Activated naive CD8-positive, alpha-beta T cell (primary cell): Measurements from ENCODE around the gene ANKRD22.
A peak's percentile ranks its signal among the peaks of the same experiment; 100 is the strongest.

ENCODE experiments used
- H3K27ac Mint-ChIP-seq: one replicate; pipeline ENCODE4 v1.8.0; 2021; ENCODE audit warnings: mixed read lengths
- H3K27me3 Mint-ChIP-seq: one replicate; pipeline ENCODE4 v1.8.0; 2021; ENCODE audit warnings: mixed read lengths
- H3K36me3 Mint-ChIP-seq: one replicate; pipeline ENCODE4 v1.8.0; 2021; ENCODE audit warnings: mixed read lengths
- H3K4me1 Mint-ChIP-seq: one replicate; pipeline ENCODE4 v1.8.0; 2021; ENCODE audit warnings: low read depth, mixed read lengths
- H3K4me3 Mint-ChIP-seq: one replicate; pipeline ENCODE4 v1.8.0; 2021; ENCODE audit warnings: mild to moderate bottlenecking, mixed read lengths
- H3K9me3 Mint-ChIP-seq: one replicate; pipeline ENCODE4 v1.8.0; 2021; ENCODE audit warnings: low read depth, mixed read lengths

The ANKRD22 gene

GRCh38 chr10:88835096-88835909 is 16.3 kb downstream of the ANKRD22 start:
- no peaks in the 10 kb centered on the region for H3K36me3 Mint-ChIP-seq
- H3K4me3 Mint-ChIP-seq = no peak overlapping the region
- no peaks in the 10 kb centered on the region for H3K9me3 Mint-ChIP-seq
- H3K4me1 Mint-ChIP-seq = peaks cover 29% of the 10 kb centered on the region
- no peak overlapping the region for H3K27ac Mint-ChIP-seq
- H3K27me3 Mint-ChIP-seq = no peaks in the 10 kb centered on the region

DNA sequence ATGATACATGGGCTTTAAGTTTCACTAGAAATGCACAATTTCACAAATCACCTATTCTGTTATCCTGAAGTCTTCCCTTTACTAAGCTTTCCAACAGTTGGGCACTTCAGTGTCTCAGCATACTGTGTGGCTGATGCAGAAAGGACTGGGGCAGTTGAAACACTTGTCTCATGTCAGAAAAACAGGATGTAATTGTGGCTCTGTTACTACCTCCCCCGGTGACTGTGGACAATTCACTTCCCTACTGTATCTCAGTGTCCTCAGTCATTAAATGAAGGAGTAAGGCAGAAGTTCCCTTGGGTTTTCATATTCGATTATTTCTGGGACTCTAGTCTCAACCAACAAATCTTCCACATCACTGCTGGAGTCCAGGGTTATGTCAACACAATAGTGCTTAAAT is 17.9 kb downstream of the ANKRD22 start:
- Mint-ChIP-seq H3K4me1 (peaks cover 33% of the 10 kb centered on the region), H3K27me3 (no peaks in the 10 kb centered on the region), H3K4me3 (no peak overlapping the region), H3K36me3 (no peaks in the 10 kb centered on the region), H3K9me3 (no peaks in the 10 kb centered on the region), H3K27ac (no peak overlapping the region)

- no peaks in the 10 kb centered on the region for H3K27me3 Mint-ChIP-seq
- peak overlapping the region; percentile 2 for H3K27ac Mint-ChIP-seq
- H3K9me3 Mint-ChIP-seq = no peaks in the 10 kb centered on the region
- peaks cover 38% of the 10 kb centered on the region for H3K4me1 Mint-ChIP-seq
- no peaks in the 10 kb centered on the region for H3K36me3 Mint-ChIP-seq
- no peak overlapping the region for H3K4me3 Mint-ChIP-seq
These were observed 18.5 kb downstream of the ANKRD22 start for GRCh38 chr10:88833156-88833555.

- H3K4me1 Mint-ChIP-seq = peaks cover 44% of the 10 kb centered on the region
These were observed 19.3 kb downstream of the ANKRD22 start for GRCh38 chr10:88832376-88832775.

DNA sequence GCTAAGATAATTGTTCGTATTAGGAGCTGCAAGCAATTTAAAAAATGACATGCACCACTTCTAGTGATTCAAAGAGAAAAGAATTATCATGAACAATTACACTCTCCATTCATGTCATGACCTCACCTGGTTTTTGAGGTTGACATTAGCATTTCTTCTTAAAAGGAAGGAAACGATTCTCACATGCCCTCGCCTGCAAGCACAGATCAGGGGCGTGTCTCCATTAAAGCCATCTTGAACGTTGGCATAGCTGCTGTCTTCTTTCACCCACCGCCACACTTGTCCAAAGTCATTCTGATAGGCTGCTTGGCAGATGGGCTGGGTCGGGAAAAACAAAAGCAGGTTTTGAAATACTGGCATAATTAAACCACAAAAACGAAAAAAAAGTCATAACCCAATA is 19.9 kb downstream of the ANKRD22 start:
- no peaks in the 10 kb centered on the region for H3K9me3 Mint-ChIP-seq
- H3K27ac Mint-ChIP-seq = peak overlapping the region; percentile 14
- peak overlapping the region; percentile 1 for H3K4me3 Mint-ChIP-seq
- peaks cover 49% of the 10 kb centered on the region for H3K4me1 Mint-ChIP-seq
- H3K36me3 Mint-ChIP-seq = no peaks in the 10 kb centered on the region
- no peaks in the 10 kb centered on the region for H3K27me3 Mint-ChIP-seq

More at GRCh38 chr10:88832376-88832775, 19.3 kb downstream of the ANKRD22 start:
- Mint-ChIP-seq H3K27me3 (no peaks in the 10 kb centered on the region), H3K36me3 (no peaks in the 10 kb centered on the region), H3K27ac (no peak overlapping the region), H3K4me3 (no peak overlapping the region), H3K9me3 (no peaks in the 10 kb centered on the region)

DNA sequence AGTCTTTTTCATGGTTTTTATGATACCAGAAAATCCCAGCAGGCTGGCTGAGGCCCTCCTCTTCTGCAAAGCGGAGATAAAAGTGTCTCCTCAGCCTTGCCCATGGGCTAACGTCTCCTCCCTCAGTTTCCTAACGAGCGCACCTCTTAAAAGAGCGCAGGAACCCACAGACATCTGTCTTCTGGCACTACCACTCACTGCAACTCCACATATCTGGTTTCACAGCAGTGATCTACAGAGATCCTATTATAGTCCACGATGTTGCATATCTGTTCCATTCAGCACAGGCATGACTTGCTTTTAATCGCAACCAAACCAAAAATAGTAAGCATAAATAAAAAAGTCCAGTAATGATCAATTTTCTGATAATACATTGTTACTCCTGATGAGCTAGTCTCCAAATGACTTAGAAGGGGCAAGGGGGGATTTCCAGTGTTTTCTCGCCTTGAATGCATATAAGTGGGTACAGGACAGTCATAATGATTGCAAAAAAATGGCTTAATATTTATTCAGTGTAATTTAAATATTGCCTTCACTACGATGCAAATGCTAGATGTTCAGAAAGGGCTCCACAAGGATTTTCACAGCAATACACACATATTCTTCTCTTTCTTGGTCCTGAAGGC is 20.9 kb downstream of the ANKRD22 start:
- Mint-ChIP-seq H3K4me3 (peak overlapping the region; percentile 24), H3K36me3 (no peaks in the 10 kb centered on the region), H3K9me3 (no peaks in the 10 kb centered on the region), H3K4me1 (peaks cover 59% of the 10 kb centered on the region), H3K27ac (peak overlapping the region; percentile 61), H3K27me3 (no peaks in the 10 kb centered on the region)

- Mint-ChIP-seq H3K9me3 (no peaks in the 10 kb centered on the region), H3K27ac (peak overlapping the region; percentile 29), H3K4me1 (peaks cover 71% of the 10 kb centered on the region), H3K36me3 (no peaks in the 10 kb centered on the region), H3K4me3 (no peak overlapping the region), H3K27me3 (no peaks in the 10 kb centered on the region)
These were observed 23.3 kb downstream of the ANKRD22 start for GRCh38 chr10:88828310-88828709.

DNA sequence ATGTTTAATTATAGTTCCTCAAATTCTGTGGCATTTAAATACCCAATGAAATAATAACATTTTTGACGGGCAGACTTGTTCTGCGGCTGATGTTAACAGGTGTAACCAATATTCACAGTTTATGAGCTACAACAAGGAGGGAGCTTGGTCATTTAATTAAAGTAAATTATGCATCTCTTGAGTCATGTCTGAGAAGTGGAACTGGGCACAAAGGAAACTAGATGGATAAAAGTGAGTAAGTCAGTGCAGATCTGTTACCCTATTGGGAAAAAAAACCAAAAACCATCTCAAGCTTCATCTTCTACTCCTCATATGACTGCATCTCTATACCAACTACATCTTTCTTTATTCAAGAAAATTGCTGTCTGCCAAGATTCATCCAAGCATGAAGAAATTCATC is 24.0 kb downstream of the ANKRD22 start:
- no peaks in the 10 kb centered on the region for H3K9me3 Mint-ChIP-seq
- no peak overlapping the region for H3K4me3 Mint-ChIP-seq

GRCh38 chr10:88826388-88826787 is 25.3 kb downstream of the ANKRD22 start:
- Mint-ChIP-seq H3K27me3 (no peaks in the 10 kb centered on the region), H3K4me3 (peak overlapping the region; percentile 36), H3K27ac (peak overlapping the region; percentile 76), H3K4me1 (peaks cover 63% of the 10 kb centered on the region), H3K9me3 (no peaks in the 10 kb centered on the region), H3K36me3 (no peaks in the 10 kb centered on the region)

More for the DNA sequence above, 24.0 kb downstream of the ANKRD22 start:
- H3K4me1 Mint-ChIP-seq = peaks cover 65% of the 10 kb centered on the region
- H3K27me3 Mint-ChIP-seq = no peaks in the 10 kb centered on the region
- H3K27ac Mint-ChIP-seq = no peak overlapping the region
- no peaks in the 10 kb centered on the region for H3K36me3 Mint-ChIP-seq

DNA sequence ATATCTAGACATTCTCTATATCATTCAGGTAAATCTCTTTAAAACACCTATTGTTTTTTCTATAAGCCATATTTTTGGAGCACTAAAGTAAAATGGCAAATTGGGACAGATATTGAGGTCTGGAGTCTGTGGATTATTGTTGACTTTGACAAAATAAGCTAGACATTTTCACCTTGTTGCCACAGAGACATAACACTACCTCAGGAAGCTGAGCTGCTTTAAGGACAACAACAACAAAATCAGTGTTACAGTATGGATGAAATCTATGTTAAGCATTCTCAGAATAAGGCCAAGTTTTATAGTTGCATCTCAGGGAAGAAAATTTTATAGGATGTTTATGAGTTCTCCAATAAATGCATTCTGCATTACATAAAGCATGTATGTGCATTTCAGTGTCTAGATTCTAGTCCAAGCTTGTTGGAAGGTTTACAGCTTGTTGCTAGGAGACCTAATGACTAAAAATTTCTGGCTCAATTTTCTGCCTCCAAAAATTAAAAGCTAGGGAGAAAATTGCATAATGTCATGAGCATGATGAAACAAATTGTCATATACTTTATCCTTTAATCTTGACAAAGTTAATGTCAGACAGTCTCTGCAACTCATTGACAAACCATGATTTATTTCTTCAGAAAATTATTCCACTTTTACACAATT is 30.8 kb downstream of the ANKRD22 start:
- H3K27me3 Mint-ChIP-seq = no peaks in the 10 kb centered on the region

GRCh38 chr10:88819290-88819689 is 32.4 kb downstream of the ANKRD22 start:
- Mint-ChIP-seq H3K9me3 (no peaks in the 10 kb centered on the region), H3K27ac (no peak overlapping the region), H3K27me3 (no peaks in the 10 kb centered on the region), H3K36me3 (no peaks in the 10 kb centered on the region), H3K4me1 (peaks cover 38% of the 10 kb centered on the region), H3K4me3 (no peak overlapping the region)

More for the DNA sequence above, 30.8 kb downstream of the ANKRD22 start:
- no peak overlapping the region for H3K27ac Mint-ChIP-seq
- no peaks in the 10 kb centered on the region for H3K36me3 Mint-ChIP-seq
- no peak overlapping the region for H3K4me3 Mint-ChIP-seq
- peaks cover 44% of the 10 kb centered on the region for H3K4me1 Mint-ChIP-seq
- no peaks in the 10 kb centered on the region for H3K9me3 Mint-ChIP-seq

- no peak overlapping the region for H3K4me3 Mint-ChIP-seq
- no peaks in the 10 kb centered on the region for H3K27me3 Mint-ChIP-seq
- H3K9me3 Mint-ChIP-seq = no peaks in the 10 kb centered on the region
These were observed 38.4 kb downstream of the ANKRD22 start for GRCh38 chr10:88813200-88813599.

DNA sequence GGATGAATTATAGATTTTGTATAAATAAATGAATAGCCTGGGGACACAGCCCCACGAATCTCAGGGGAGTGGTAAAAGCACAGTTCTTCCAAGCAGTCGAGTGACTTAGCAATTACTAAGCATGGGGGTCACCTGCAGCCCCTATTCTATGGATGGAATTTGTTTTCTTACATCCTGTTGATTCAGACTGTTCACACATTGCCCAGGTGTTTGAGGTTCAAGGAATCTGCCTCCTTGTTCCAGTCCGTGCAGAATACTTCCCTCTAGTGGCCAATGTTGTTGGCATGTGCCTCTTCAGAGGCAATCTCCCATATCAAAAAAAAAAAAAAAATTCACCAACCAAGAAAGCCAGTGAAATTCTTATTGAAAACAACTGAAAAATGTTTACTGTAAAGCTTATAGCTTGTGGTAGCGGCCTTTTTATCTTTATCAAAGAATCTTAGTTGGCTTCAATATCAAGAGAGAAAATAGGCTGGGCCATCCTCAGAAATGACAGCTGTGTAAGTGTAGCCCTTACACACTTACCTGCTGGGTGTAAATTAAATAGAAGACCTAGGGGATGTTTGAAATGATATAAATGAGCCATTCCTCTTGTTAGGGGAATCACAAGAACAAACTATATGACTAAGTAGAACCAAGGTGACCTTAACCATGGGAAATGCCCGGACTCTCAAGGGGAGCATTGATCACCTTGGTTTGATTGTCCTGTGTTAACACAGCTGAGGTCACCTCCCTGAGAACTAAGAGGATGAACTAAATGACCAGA is 41.3 kb downstream of the ANKRD22 start:
- Mint-ChIP-seq H3K9me3 (no peaks in the 10 kb centered on the region), H3K4me3 (no peak overlapping the region), H3K36me3 (no peaks in the 10 kb centered on the region), H3K27me3 (no peaks in the 10 kb centered on the region), H3K4me1 (peaks cover 11% of the 10 kb centered on the region), H3K27ac (no peak overlapping the region)

More at GRCh38 chr10:88813200-88813599, 38.4 kb downstream of the ANKRD22 start:
- Mint-ChIP-seq H3K4me1 (peaks cover 22% of the 10 kb centered on the region), H3K36me3 (no peaks in the 10 kb centered on the region), H3K27ac (no peak overlapping the region)

GRCh38 chr10:88809621-88810020 is 42.0 kb downstream of the ANKRD22 start:
- H3K27ac Mint-ChIP-seq = no peak overlapping the region
- H3K27me3 Mint-ChIP-seq = no peaks in the 10 kb centered on the region
- H3K4me3 Mint-ChIP-seq = no peak overlapping the region
- no peaks in the 10 kb centered on the region for H3K36me3 Mint-ChIP-seq
- no peaks in the 10 kb centered on the region for H3K9me3 Mint-ChIP-seq
- peaks cover 6% of the 10 kb centered on the region for H3K4me1 Mint-ChIP-seq
